Esophagus squamous epithelium (tissue), 4 donors: ENCODE data around the gene DEDD.

Experiments used
- CTCF ChIP-seq, 6 experiments: fragments of 450-650 bp in 4 of 6; fragments of 200-600 bp in 2 of 6; sonication (generic) in 2 of 6; IDR thresholded peaks; one replicate each; pipeline ENCODE4 v1.5.1; 2016 to 2019; ENCODE audit warnings: antibody characterized with exemption in 6 of 6, mild to moderate bottlenecking in 4 of 6, moderate library complexity in 4 of 6
- POLR2A ChIP-seq, 4 donors: fragments of 450-650 bp; IDR thresholded peaks; one replicate each; pipeline ENCODE4 v1.6.1; 2017; ENCODE audit warnings: antibody characterized with exemption in 4 of 4, mild to moderate bottlenecking in 4 of 4, moderate library complexity in 3 of 4

- TF ChIP-seq CTCF (IDR thresholded peaks at IDR 0.05) (no peak), POLR2A (IDR thresholded peaks at IDR 0.05) (no peak)
Measured at GRCh38 chr1:161176468-161177111, 44.1 kb upstream of the DEDD start.
